Brain microvascular endothelial cell (primary cell): Measurements from ENCODE around the gene IL1F10.

Experiments
- DNase-seq: peaks from one replicate; pipeline ENCODE4 v3.0.0-alpha.2; 2020
- H3K27ac ChIP-seq: fragments of 250-450 bp; sonication (Bioruptor Pico); 2 replicates; pipeline ENCODE4 v1.5.1; 2020; ENCODE audit warnings: mild to moderate bottlenecking, moderate library complexity
- H3K27me3 ChIP-seq: fragments of 250-450 bp; sonication (Bioruptor Pico); replicated peaks from 2 replicates; pipeline ENCODE4 v1.5.1; 2020; ENCODE audit warnings: mild to moderate bottlenecking
- H3K36me3 ChIP-seq: fragments of 250-450 bp; sonication (Bioruptor Pico); replicated peaks from 2 replicates; pipeline ENCODE4 v1.5.1; 2020; ENCODE audit warnings: mild to moderate bottlenecking
- H3K4me3 ChIP-seq: 2 replicates; pipeline ENCODE4 v1.5.1; 2011; ENCODE audit warnings: low read depth, mild to moderate bottlenecking, control low read depth, low read length, moderate library complexity
- CTCF ChIP-seq: IDR thresholded peaks from 2 replicates; pipeline ENCODE4 v1.5.1; 2011; ENCODE audit warnings: low read depth, mild to moderate bottlenecking, moderate library complexity, low read length, control low read depth, inconsistent platforms; ENCODE audit errors: missing control alignments
- in situ Hi-C: cut with HindIII; loops from 2 replicates; pipeline ENCODE4 v1.10.0; 2017; ENCODE audit warnings: low sequenced_read_pairs, low pct_ligation_motif_present

Gene IL1F10

GRCh38 chr2:113122364-113122763, 54.6 kb downstream of the IL1F10 start:
- in situ Hi-C loops: no loop called here
- H3K4me3 ChIP-seq: no peak overlapping the region
- DNase-seq: no peak
- no peak for TF ChIP-seq CTCF
- H3K27me3 ChIP-seq: no peaks in the 10 kb centered on the region
- H3K36me3 ChIP-seq: no peaks in the 10 kb centered on the region
- H3K27ac ChIP-seq: no peak overlapping the region

- DNase-seq: no peak
- no peaks in the 10 kb centered on the region for H3K36me3 ChIP-seq
- H3K27me3 ChIP-seq: no peaks in the 10 kb centered on the region
- H3K4me3 ChIP-seq: no peak overlapping the region
- H3K27ac ChIP-seq: no peak overlapping the region
- TF ChIP-seq CTCF: no peak
- in situ Hi-C loops: no loop called here
These were observed 56.0 kb downstream of the IL1F10 start for GRCh38 chr2:113123726-113124125.

GRCh38 chr2:113124181-113124961, 56.6 kb downstream of the IL1F10 start:
- in situ Hi-C loops: no loop called here
- DNase-seq: peak; percentile 15
- Histone ChIP-seq H3K36me3 (no peaks in the 10 kb centered on the region), H3K27me3 (no peaks in the 10 kb centered on the region), H3K27ac (no peak overlapping the region), H3K4me3 (peak overlapping the region; percentile 3)
- TF ChIP-seq CTCF: no peak
